Activated B cell treated with CpG ODN at 0.5 μM for 24 hours (primary cell): Measurements from ENCODE around the gene UNCX. TPM values are rescaled to one million over a fixed set of nuclear protein-coding genes. Genes with fewer than 3 reads are reported as not detected.

Experiments
- ATAC-seq: fragments of 200-7000 bp; cut with Tn5 transposase; one replicate; pipeline ENCODE4 v1.10.0; 2021; ENCODE audit warnings: low read depth, mild to moderate bottlenecking, moderate library complexity
- CTCF ChIA-PET: fragments of 350-600 bp; sonication (Branson Sonifier 250); formaldehyde crosslinking; loops from one replicate; lab custom pipeline; 2021; ENCODE audit warnings: antibody characterized with exemption; lab: Charles Lee
- POLR2A ChIA-PET: fragments of 350-600 bp; sonication (Branson Sonifier 250); formaldehyde crosslinking; loops from one replicate; lab custom pipeline; 2021; ENCODE audit warnings: antibody characterized with exemption; lab: Charles Lee
- DNase-seq: peaks from one replicate; pipeline ENCODE4 v3.0.0; 2022
- H3K27ac Mint-ChIP-seq: one replicate; pipeline ENCODE4 v1.8.0; 2020; ENCODE audit warnings: mixed read lengths
- H3K27me3 Mint-ChIP-seq: one replicate; pipeline ENCODE4 v1.8.0; 2021; ENCODE audit warnings: mixed read lengths
- H3K36me3 Mint-ChIP-seq: one replicate; pipeline ENCODE4 v1.8.0; 2021; ENCODE audit warnings: low read depth, mixed read lengths
- H3K4me1 Mint-ChIP-seq: one replicate; pipeline ENCODE4 v1.8.0; 2021; ENCODE audit warnings: mixed read lengths
- H3K4me3 Mint-ChIP-seq: one replicate; pipeline ENCODE4 v1.8.0; 2020; ENCODE audit warnings: mild to moderate bottlenecking, mixed read lengths
- H3K9me3 Mint-ChIP-seq: one replicate; pipeline ENCODE4 v1.8.0; 2020; ENCODE audit warnings: mixed read lengths
- intact Hi-C: fragments of 100-400 bp; cut with micrococcal nuclease; formaldehyde crosslinking; loops from one replicate; pipeline ENCODE4 v1.15.1; 2024
- total RNA-seq: library from RNA; stranded (reverse); gene quantifications from 2 replicates; pipeline ENCODE4 v1.2.3, GENCODE V29; 2022
- TF ChIP-seq, protein P1 (sequence below): fragments of 200-600 bp; IDR thresholded peaks from one replicate; pipeline ENCODE4 v1.8.0; 2022; ENCODE audit warnings: antibody characterized with exemption, mild to moderate bottlenecking

UNCX gene
- not detected in 2 replicates for total RNA-seq

DNA sequence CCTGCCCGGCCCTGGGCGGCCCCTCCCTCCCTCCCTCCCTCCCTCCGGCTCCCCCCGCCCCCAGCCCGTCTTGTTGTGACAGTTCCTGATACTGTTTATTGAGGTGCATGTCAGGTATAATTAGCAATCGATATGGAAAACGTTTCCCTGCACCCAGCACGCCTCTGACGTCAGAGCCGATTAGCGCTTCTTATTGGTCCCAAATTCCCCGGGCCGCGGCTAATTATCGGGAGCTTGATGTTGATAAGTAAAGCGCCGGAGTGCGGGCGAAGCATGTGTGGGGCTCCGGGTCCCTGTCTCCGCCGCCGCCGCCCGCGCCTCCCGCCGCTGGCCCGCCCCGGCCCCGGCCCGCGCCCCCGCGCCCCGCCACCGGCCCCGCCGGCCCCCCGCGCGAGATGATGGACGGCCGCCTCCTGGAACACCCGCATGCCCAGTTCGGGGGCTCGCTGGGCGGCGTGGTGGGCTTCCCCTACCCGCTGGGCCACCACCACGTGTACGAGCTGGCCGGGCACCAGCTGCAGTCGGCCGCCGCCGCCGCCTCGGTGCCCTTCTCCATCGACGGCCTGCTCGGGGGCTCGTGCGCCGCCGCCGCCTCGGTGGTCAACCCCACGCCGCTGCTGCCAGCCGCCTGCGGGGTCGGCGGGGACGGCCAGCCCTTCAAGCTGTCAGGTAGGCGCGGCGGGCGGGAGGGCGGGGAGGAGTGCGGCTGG lies at the start of gene UNCX:
Gene UNCX (plus strand): TSS at position 250 of the 710 bp plus-strand sequence. CDS start 146 bp downstream, at position 396.
- Mint-ChIP-seq H3K4me3 (peak within 1 kb of the TSS; percentile 47), H3K9me3 (peaks cover 2% of the 10 kb centered on the region), H3K27me3 (peaks cover 39% of the 10 kb centered on the region), H3K36me3 (no peaks in the 10 kb centered on the region), H3K27ac (peak within 1 kb of the TSS; percentile 78), H3K4me1 (peaks cover 12% of the 10 kb centered on the region)
- intact Hi-C loops = loop anchor here (10.0 kb wide), 1 partner anchor 302 kb away; the partner anchor contains the start of gene MAFK
- POLR2A ChIA-PET = no interaction called here
- TF ChIP-seq, protein P1, sequence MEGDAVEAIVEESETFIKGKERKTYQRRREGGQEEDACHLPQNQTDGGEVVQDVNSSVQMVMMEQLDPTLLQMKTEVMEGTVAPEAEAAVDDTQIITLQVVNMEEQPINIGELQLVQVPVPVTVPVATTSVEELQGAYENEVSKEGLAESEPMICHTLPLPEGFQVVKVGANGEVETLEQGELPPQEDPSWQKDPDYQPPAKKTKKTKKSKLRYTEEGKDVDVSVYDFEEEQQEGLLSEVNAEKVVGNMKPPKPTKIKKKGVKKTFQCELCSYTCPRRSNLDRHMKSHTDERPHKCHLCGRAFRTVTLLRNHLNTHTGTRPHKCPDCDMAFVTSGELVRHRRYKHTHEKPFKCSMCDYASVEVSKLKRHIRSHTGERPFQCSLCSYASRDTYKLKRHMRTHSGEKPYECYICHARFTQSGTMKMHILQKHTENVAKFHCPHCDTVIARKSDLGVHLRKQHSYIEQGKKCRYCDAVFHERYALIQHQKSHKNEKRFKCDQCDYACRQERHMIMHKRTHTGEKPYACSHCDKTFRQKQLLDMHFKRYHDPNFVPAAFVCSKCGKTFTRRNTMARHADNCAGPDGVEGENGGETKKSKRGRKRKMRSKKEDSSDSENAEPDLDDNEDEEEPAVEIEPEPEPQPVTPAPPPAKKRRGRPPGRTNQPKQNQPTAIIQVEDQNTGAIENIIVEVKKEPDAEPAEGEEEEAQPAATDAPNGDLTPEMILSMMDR = no peak
- CTCF ChIA-PET = no interaction called here
- no peak for DNase-seq
- ATAC-seq = no peak

DNA sequence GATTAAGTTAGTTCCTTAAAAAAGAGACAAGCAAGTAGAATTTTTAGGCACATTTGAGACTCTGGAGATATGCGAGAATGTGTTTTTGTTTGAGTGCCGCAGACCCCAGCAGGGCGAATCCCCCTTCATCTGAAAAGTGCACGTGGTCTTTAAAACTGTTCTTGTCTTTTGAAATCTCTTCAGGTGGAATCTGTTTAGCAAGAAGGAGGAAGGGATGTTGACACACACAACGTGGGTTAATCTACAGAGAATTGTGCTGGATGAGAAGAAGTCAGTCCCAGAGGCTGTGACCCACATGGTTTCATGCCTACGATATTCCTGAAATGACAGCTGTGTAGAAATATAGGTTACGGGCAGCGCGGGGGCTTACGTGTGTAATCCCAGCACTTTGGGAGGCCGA lies 45.5 kb upstream of the UNCX start:
- ChIA-PET CTCF (interaction anchor here (1.9 kb wide), 1 partner anchor 10 kb away, joined by 6 read pairs; no protein-coding TSS in a partner anchor), POLR2A (no interaction called here)
- no peak for ATAC-seq
- Mint-ChIP-seq H3K4me1 (peaks cover 5% of the 10 kb centered on the region), H3K36me3 (no peaks in the 10 kb centered on the region), H3K27ac (no peak overlapping the region), H3K4me3 (no peak overlapping the region), H3K27me3 (peaks cover 29% of the 10 kb centered on the region), H3K9me3 (no peaks in the 10 kb centered on the region)
- intact Hi-C loops = no loop called here
- TF ChIP-seq, protein P1 = no peak
- no peak for DNase-seq

DNA sequence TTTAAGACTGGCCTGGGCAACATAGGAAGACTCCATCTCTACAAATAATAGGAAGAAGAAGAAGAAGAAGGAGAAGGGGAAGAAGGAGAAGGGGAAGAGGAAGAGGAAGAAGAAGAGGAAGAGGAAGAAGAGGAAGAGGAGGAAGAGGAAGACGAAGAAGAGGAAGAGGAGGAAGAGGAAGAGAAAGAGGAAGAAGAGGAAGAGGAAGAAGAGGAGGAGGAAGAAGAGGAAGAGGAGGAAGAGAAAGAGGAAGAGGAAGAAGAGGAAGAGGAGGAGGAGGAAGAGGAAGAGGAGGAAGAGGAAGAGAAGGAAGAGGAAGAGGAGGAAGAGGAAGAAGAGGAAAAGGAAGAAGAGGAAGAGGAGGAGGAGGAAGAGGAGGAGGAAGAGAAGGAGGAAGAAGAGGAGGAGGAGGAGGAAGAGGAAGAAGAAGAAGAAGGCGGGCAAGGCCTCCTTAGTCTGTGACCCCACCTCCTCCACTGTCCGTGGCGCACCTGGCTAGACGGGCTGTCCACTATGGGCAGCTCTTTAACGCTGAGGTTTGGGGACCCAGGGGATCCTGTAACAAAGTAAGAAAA lies 43.9 kb upstream of the UNCX start:
- intact Hi-C loops = no loop called here
- CTCF ChIA-PET = no interaction called here
- Mint-ChIP-seq H3K9me3 (no peaks in the 10 kb centered on the region), H3K36me3 (no peaks in the 10 kb centered on the region), H3K4me3 (no peak overlapping the region), H3K27me3 (peaks cover 27% of the 10 kb centered on the region), H3K27ac (no peak overlapping the region), H3K4me1 (no peaks in the 10 kb centered on the region)
- no peak for DNase-seq
- ATAC-seq = no peak
- TF ChIP-seq, protein P1 = no peak
- POLR2A ChIA-PET = no interaction called here

DNA sequence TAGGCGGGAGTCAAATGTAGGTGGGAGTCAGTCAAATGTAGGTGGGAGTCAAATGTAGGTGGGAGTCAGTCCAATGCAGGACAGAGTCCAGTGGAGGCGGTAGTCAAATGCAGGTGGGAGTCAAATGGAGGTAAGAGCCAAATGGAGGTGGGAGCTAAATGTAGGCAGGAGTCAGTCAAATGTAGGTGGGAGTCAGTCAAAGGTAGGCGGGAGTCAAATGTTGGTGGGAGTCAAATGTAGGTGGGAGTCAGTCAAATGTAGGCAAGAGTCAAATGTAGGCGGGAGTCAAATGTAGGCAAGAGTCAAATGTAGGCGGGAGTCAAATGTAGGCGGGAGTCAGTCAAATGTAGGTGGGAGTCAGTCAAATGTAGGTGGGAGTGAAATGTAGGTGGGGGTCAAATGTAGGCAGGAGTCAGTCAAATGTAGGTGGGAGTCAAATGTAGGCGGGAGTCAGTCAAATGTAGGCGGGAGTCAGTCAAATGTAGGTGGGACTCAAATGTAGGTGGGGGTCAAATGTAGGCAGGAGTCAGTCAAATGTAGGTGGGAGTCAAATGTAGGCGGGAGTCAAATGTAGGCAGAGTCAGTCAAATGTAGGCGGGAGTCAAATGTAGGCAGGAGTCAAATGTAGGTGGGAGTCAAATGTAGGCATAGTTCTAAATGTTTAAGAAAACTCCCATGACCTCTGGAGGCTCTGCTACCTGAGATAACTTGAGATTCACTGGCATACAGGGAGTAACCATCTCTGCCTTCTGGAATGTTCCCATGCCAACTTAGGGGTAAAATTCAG lies 42.5 kb upstream of the UNCX start:
- no peak overlapping the region for H3K27ac Mint-ChIP-seq
- no peak overlapping the region for H3K4me3 Mint-ChIP-seq

More for the DNA sequence above, 42.5 kb upstream of the UNCX start:
- no peak for DNase-seq
- intact Hi-C loops = no loop called here
- TF ChIP-seq, protein P1 = no peak
- ChIA-PET POLR2A (no interaction called here), CTCF (no interaction called here)
- ATAC-seq = no peak
- no peaks in the 10 kb centered on the region for H3K36me3 Mint-ChIP-seq
- no peaks in the 10 kb centered on the region for H3K9me3 Mint-ChIP-seq
- H3K4me1 Mint-ChIP-seq = no peaks in the 10 kb centered on the region
- H3K27me3 Mint-ChIP-seq = peaks cover 29% of the 10 kb centered on the region
